ENCODE measurements around the gene C1orf167.

Gene C1orf167

GRCh38 chr1:11738096-11738495, 23.9 kb upstream of the C1orf167 start:
- DNase-seq = no peak

- DNase-seq = no peak
These were observed 23.2 kb upstream of the C1orf167 start for GRCh38 chr1:11738783-11739182.

- DNase-seq = peak; percentile 40
These were observed 21.5 kb upstream of the C1orf167 start for GRCh38 chr1:11740258-11741192.

GRCh38 chr1:11741482-11741881, 20.5 kb upstream of the C1orf167 start:
- DNase-seq = no peak

GRCh38 chr1:11741919-11742558, 20.0 kb upstream of the C1orf167 start:
- DNase-seq = no peak

- no peak for DNase-seq
These were observed 17.7 kb upstream of the C1orf167 start for GRCh38 chr1:11744287-11744686.

GRCh38 chr1:11746092-11746491, 15.9 kb upstream of the C1orf167 start:
- no peak for DNase-seq

GRCh38 chr1:11746795-11747487, 15.1 kb upstream of the C1orf167 start:
- no peak for DNase-seq

- no peak for DNase-seq
These were observed 13.4 kb upstream of the C1orf167 start for GRCh38 chr1:11748294-11749202.

GRCh38 chr1:11749203-11749689, 12.7 kb upstream of the C1orf167 start:
- DNase-seq = peak; percentile 66

GRCh38 chr1:11749996-11750395, 12.0 kb upstream of the C1orf167 start:
- DNase-seq = no peak

GRCh38 chr1:11751087-11751486, 10.9 kb upstream of the C1orf167 start:
- DNase-seq = no peak

GRCh38 chr1:11752359-11753088, 9.5 kb upstream of the C1orf167 start:
- DNase-seq = no peak

- no peak for DNase-seq
These were observed 8.3 kb upstream of the C1orf167 start for GRCh38 chr1:11753555-11754208.

- no peak for DNase-seq
These were observed 4.9 kb upstream of the C1orf167 start for GRCh38 chr1:11757047-11757446.

GRCh38 chr1:11759791-11760190, 2.2 kb upstream of the C1orf167 start:
- no peak for DNase-seq

- no peak for DNase-seq
These were observed 708 bp upstream of the C1orf167 start for GRCh38 chr1:11761285-11761684.

GRCh38 chr1:11764115-11764514, 2.1 kb downstream of the C1orf167 start:
- no peak for DNase-seq

- DNase-seq = no peak
These were observed 2.5 kb downstream of the C1orf167 start for GRCh38 chr1:11764519-11764918.

GRCh38 chr1:11765661-11766428, 3.9 kb downstream of the C1orf167 start:
- no peak for DNase-seq
